Keratinocyte (primary cell): Measurements from ENCODE around the gene GLRX3.

Experiments
- EZH2 ChIP-seq: IDR thresholded peaks from one replicate; pipeline ENCODE4 v1.6.1; 2012; ENCODE audit warnings: inconsistent platforms, mild to moderate bottlenecking, low read length, moderate library complexity
- TF ChIP-seq, protein P1 (sequence below), 3 experiments: IDR thresholded peaks in 1 of 3; conservative IDR thresholded peaks in 1 of 3; optimal IDR thresholded peaks in 1 of 3; 2 replicates in 2 of 3; 3 replicates in 1 of 3; pipeline versions ENCODE3 to v1.5.1; 2011; ENCODE audit warnings: low read length in 3 of 3, mild to moderate bottlenecking in 3 of 3, moderate library complexity in 2 of 3, control low read depth in 1 of 3, inconsistent platforms in 1 of 3; ENCODE audit not compliant: insufficient read depth in 2 of 3; ENCODE audit errors: extremely low read depth in 1 of 3

DNA sequence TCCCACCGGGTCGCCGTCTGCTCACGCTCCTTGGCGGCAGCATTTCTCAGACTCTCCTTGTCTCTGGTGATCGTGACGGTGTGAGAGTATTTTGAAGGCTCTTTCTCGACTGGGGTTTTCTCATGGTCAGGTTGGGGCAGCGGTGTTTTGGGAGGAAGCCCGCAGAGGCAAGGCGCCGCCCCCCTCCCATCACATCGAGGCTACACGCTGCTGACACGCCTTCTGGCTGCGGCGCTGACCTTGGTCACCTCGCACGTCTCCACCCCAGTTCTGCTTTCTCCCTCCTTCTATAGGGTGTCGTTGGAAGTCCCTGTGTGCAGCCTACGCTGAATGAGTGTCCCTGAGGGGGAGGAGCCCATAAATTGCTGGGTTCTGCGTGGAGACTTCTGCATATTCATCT is 55.2 kb downstream of the GLRX3 start:
- TF ChIP-seq, protein P1, sequence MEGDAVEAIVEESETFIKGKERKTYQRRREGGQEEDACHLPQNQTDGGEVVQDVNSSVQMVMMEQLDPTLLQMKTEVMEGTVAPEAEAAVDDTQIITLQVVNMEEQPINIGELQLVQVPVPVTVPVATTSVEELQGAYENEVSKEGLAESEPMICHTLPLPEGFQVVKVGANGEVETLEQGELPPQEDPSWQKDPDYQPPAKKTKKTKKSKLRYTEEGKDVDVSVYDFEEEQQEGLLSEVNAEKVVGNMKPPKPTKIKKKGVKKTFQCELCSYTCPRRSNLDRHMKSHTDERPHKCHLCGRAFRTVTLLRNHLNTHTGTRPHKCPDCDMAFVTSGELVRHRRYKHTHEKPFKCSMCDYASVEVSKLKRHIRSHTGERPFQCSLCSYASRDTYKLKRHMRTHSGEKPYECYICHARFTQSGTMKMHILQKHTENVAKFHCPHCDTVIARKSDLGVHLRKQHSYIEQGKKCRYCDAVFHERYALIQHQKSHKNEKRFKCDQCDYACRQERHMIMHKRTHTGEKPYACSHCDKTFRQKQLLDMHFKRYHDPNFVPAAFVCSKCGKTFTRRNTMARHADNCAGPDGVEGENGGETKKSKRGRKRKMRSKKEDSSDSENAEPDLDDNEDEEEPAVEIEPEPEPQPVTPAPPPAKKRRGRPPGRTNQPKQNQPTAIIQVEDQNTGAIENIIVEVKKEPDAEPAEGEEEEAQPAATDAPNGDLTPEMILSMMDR (optimal IDR thresholded peaks at IDR 0.05 in 1 of 3, IDR thresholded peaks at IDR 0.05 in 1 of 3, conservative IDR thresholded peaks at IDR 0.05 in 1 of 3; ENCODE audit: extremely low read depth in 1 of 3, insufficient read depth in 2 of 3, low read length in 3 of 3): no peak
- TF ChIP-seq EZH2: no peak
